ENCODE results near the gene SCYL1. TPM values are rescaled to one million over a fixed set of nuclear protein-coding genes. Genes with fewer than 3 reads are reported as not detected.
"Not testable (repeated sequence)": the region's sequence is repeated elsewhere in the genome, so short reads cannot be mapped to it uniquely, and the experiment has no call there.

Gene SCYL1
- total RNA-seq, 1 experiment from 2014 or later, result 39.1 TPM

- Histone ChIP-seq H3K36me3 (no peaks in the 10 kb centered on the region), H3K27ac (no peak overlapping the region), H3K27me3 (no peaks in the 10 kb centered on the region), H3K4me1 (no peaks in the 10 kb centered on the region), H3K9me3 (replicated peaks) (no peaks in the 10 kb centered on the region), H3K4me3 (no peak overlapping the region)
- DNase-seq, result no peak
These were observed 8.5 kb upstream of the SCYL1 start for GRCh38 chr11:65516135-65516968.

- not testable (repeated sequence) for H3K4me1 ChIP-seq; H3K4me3 ChIP-seq; H3K27me3 ChIP-seq; H3K36me3 ChIP-seq; H3K27ac ChIP-seq; H3K9me3 ChIP-seq (replicated peaks); DNase-seq
These were observed 5.8 kb upstream of the SCYL1 start for GRCh38 chr11:65518941-65519549.

DNA sequence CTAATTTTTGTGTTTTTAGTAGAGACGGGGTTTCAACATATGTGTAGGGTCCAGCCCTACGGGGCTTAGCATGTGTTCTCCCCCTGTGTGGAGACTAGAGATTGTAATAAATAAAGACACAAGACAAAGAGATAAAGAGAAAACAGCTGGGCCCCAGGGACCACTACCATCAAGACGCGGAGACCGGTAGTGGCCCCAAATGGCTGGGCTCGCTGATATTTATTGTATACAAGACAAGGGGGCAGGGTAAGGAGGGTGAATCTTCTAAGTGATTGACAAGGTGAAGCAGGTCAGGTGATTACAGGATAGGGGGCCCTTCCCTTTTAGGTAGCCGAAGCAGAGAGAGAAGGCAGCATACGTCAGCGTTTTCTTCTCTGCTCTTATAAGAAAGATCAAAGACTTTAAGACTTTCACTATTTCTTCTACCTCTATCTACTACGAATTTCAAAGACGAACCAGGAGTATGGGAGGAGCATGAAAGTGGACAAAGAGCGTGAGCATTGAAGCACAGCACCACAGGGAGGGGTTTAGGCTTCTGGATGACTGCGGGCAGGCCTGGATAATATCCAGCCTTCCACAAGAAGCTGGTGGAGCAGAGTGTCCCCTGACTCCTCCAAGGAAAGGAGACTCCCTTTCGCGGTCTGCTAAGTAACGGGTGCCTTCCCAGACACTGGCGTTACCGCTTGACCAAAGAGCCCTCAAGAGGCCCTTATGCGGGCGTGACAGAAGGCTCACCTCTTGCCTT, 2.9 kb upstream of the SCYL1 start:
- H3K27ac ChIP-seq; H3K27me3 ChIP-seq; H3K4me1 ChIP-seq; H3K36me3 ChIP-seq; H3K4me3 ChIP-seq; DNase-seq; H3K9me3 ChIP-seq (replicated peaks): not testable (repeated sequence)

DNA sequence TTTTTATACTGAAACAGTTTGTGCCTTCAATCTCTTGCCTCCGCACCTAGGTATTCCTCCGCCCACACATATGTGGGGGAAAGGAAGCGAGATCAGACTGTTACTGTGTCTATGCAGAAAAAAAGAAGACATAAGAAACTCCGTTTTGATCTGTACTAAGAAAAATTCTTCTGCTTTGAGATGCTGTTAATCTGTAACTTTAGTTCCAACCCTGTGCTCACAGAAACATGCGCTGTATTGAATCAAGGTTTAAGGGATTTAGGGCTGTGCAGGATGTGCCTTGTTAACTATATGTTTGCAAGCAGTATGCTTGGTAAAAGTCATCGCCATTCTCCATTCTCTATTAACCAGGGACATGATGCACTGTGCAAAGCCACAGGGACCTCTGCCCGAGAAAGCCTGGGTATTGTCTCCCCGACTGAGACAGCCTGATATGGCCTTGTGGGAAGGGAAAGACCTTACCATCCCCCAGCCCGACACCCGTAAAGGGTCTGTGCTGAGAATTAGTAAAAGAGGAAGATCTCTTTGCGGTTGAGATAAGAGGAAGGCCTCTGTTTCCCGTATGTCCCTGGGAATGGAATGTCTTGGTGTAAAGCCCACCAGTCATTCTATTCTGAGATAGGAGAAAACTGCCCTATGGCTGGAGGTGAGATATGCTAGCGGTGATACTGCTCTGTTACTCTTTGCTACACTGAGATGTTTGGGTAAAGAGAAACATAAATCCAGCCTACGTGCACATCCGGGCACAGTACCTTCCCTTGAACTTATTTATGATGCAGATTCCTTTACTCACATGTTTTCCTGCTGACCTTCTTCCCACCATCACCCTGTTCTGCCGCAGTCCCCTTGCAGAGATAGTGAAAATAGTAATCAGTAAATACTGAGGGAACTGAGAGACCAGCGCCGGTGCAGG, 1.9 kb upstream of the SCYL1 start:
- H3K4me3 ChIP-seq; H3K4me1 ChIP-seq; H3K9me3 ChIP-seq (replicated peaks); DNase-seq; H3K27ac ChIP-seq; H3K27me3 ChIP-seq; H3K36me3 ChIP-seq: not testable (repeated sequence)

DNA sequence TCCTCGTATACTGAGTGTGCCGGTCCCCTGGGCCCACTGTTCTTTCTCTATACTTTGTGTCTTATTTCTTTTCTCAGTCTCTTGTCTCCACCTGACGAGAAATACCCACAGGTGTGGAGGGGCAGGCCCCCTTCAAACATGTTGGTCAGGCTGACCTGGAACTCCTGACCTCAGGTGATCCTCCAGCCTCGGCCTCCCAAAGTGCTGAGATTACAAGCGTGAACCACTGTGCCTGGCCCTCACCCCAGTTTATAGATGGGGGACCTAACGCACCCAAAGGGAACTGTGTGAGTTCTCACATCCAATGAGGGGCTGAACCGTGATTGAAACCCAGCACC, 1.3 kb upstream of the SCYL1 start:
- not testable (repeated sequence) for DNase-seq; H3K27ac ChIP-seq; H3K36me3 ChIP-seq; H3K4me1 ChIP-seq; H3K4me3 ChIP-seq; H3K9me3 ChIP-seq (replicated peaks); H3K27me3 ChIP-seq

DNA sequence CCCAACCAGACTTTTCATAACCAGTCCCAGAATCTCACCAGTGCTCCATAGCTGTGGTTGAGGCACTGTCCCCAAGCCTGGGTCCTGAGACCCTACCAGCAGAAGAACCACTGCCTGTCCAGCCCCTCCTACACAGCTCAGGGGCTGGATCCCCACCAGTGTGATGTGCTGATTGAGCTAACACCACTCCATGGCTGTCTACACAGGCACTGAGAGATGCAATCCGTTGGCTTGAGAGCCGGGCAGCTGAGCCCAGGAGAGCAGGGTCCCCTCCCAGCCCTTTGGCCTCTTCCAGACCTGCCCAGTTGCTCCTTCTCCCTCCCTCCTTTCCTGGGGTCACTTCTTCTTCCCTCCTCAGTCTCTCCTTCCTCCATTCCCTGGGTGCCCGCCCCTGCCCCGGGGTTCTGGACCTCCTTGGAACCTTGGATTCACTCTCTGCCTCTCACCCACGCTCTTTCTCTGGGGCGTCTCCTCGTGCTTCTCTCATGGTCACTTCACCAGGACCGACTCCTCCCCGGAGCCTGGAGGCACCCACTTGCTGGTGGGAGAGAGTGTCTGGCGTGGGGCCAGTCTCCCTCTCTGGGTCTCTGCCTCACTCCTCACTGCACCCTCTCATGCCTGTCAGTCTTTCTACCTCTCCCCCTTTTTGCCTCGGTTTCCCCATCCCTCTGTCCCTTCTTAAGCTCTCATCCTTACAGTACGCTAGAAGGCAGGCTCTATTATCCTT, 706 bp upstream of the SCYL1 start:
- DNase-seq, result no peak

DNA sequence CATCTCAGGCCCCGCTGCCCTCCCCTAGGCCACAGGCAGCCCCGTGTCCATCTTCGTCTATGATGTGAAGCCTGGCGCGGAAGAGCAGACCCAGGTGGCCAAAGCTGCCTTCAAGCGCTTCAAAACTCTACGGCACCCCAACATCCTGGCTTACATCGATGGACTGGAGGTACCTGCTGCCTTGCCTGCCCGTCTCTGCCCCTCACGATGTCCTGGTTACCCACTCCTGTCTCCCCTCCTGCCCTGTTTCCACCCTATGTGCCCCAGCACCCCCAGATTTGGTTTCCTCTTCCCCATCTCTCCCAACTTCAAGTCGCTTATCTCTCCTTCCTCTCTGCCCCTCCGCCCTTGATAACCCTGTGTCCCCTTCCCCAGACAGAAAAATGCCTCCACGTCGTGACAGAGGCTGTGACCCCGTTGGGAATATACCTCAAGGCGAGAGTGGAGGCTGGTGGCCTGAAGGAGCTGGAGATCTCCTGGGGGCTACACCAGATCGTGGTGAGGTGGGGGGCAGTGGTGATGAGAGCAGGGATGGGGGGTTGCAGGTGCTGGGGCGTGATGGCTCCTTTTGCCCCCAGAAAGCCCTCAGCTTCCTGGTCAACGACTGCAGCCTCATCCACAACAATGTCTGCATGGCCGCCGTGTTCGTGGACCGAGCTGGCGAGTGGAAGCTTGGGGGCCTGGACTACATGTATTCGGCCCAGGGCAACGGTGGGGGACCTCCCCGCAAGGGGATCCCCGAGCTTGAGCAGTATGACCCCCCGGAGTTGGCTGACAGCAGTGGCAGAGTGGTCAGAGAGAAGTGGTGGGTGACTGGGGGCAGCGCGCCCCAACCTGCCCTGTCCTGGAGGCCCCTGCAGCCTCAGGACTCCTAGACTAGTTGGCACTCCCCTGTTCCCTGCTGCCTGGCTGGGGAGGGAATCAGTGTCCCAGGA, 930 bp downstream of the SCYL1 start:
- Histone ChIP-seq H3K9me3 (replicated peaks) (no peaks in the 10 kb centered on the region), H3K27me3 (no peaks in the 10 kb centered on the region), H3K4me1 (peaks cover 4% of the 10 kb centered on the region; the same call in 1 of the 2 replicates), H3K36me3 (peaks cover 3% of the 10 kb centered on the region; the same call in 1 of the 2 replicates), H3K4me3 (peak overlapping the region; percentile 99), H3K27ac (peak overlapping the region; percentile 67)
- no peak for DNase-seq

More for the DNA sequence above, 706 bp upstream of the SCYL1 start:
- Histone ChIP-seq H3K4me3 (peak overlapping the region; percentile 40), H3K4me1 (peaks cover 4% of the 10 kb centered on the region; the same call in 1 of the 2 replicates), H3K36me3 (no peaks in the 10 kb centered on the region), H3K27me3 (no peaks in the 10 kb centered on the region), H3K27ac (no peak overlapping the region), H3K9me3 (replicated peaks) (no peaks in the 10 kb centered on the region)

GRCh38 chr11:65526744-65527143, 1.9 kb downstream of the SCYL1 start:
- Histone ChIP-seq H3K4me3 (no peak overlapping the region), H3K27ac (no peak overlapping the region), H3K9me3 (replicated peaks) (no peaks in the 10 kb centered on the region), H3K36me3 (peaks cover 8% of the 10 kb centered on the region; the same call in 1 of the 2 replicates), H3K27me3 (no peaks in the 10 kb centered on the region), H3K4me1 (peaks cover 4% of the 10 kb centered on the region; the same call in 1 of the 2 replicates)
- DNase-seq, result no peak

DNA sequence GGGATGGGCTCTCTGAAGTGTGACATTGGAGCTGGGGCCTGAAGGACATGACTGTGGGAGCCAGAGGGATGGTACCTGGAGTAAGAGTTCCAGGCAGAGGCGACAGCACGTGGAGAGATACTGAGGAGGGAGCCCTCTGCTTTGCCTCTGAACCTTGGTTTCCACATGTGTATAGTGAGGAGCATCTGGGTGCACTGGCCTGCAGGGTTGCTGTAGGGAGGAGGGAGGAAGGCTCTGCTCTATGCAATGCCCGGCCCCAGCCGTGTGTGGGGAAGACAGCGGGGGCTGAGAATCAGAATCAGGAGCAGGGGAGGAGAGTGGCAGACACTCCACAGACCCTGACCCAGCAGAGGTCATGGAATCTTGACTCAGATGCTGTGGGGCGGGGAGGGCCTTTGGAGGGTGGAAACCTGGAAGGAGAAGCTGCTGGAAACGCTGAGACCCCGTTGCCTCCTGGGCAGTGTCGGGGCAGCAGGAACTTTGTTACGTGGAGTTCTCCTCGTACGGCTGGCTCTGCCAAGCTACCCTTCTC, 4.0 kb downstream of the SCYL1 start:
- no peak for DNase-seq
- H3K27ac ChIP-seq, result no peak overlapping the region
- H3K36me3 ChIP-seq, result peaks cover 15% of the 10 kb centered on the region
- H3K4me1 ChIP-seq, result peaks cover 4% of the 10 kb centered on the region; the same call in 1 of the 2 replicates
- H3K27me3 ChIP-seq, result no peaks in the 10 kb centered on the region
- H3K4me3 ChIP-seq, result no peak overlapping the region
- H3K9me3 ChIP-seq (replicated peaks), result no peaks in the 10 kb centered on the region

DNA sequence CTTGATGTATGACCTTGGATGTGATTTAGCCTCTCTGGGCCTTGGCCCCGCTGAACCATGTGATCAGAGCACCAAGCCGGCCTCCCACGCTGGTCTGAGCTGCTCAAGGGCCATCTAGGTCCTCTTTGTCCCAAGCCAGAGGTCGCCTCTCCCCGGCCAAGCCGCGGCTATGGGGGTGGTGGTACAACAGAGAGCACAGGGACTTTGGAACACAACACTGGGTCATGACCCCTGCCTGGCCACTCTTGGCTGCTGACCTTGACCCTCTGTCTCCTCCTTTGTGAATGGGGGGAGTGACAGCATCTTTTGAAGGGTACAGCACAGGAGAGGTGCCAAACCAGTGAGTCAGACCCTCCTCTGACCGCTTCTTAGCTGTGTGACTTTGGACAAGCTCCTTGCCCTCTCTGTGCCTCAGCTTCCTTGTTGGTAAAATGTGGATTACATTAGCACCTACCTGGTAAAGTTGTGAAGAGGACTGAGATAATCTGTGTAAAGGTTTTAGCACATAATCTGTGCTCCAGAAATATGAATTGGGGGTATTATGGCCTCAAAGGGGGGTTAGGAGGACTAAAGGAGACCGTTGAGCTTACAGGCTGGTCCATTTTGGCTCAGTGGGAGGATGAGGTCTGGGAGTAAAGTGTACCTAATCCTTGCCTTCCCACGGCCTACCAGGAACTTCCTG, 4.7 kb downstream of the SCYL1 start:
- DNase-seq, result no peak
- H3K36me3 ChIP-seq, result peaks cover 15% of the 10 kb centered on the region
- peaks cover 4% of the 10 kb centered on the region; the same call in 1 of the 2 replicates for H3K4me1 ChIP-seq
- no peaks in the 10 kb centered on the region for H3K9me3 ChIP-seq (replicated peaks)
- H3K4me3 ChIP-seq, result no peak overlapping the region
- H3K27me3 ChIP-seq, result no peaks in the 10 kb centered on the region
- H3K27ac ChIP-seq, result no peak overlapping the region

- H3K36me3 ChIP-seq, result peaks cover 15% of the 10 kb centered on the region
- DNase-seq, result no peak
- peaks cover 4% of the 10 kb centered on the region; the same call in 1 of the 2 replicates for H3K4me1 ChIP-seq
- H3K4me3 ChIP-seq, result no peak overlapping the region
- no peaks in the 10 kb centered on the region for H3K9me3 ChIP-seq (replicated peaks)
- no peak overlapping the region for H3K27ac ChIP-seq
- H3K27me3 ChIP-seq, result no peaks in the 10 kb centered on the region
These were observed 5.2 kb downstream of the SCYL1 start for GRCh38 chr11:65530157-65530496.

DNA sequence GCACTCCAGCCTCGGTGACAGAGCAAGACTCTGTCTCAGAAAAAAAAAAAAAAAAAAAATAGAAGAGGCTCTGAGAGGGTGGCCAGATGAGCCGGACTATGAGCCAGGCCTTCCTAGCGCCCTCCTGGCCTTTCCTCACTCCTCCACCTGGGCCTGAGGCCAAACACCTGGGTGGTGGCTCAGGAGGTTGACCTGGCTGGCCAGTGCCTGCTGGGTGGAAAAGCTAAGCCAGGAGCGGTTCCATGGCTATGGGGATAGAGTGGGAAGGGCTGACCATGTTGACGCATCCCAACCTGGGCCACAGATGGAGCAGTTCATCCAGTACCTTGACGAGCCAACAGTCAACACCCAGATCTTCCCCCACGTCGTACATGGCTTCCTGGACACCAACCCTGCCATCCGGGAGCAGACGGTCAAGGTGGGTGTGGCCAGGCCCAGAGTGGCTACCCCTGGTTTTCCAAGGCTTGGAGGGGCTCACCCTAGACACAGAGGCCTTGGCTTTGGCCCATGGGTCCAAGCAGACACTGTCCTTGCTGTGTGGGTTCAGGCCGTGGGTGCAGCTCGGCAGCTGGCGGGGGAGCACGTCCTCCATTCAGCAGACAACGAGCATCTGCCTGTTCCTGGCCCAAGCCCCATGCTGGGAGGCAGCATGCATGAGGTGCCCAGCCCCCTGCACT, 7.6 kb downstream of the SCYL1 start:
- Histone ChIP-seq H3K4me3 (no peak overlapping the region), H3K27me3 (no peaks in the 10 kb centered on the region), H3K36me3 (peaks cover 15% of the 10 kb centered on the region), H3K4me1 (peaks cover 7% of the 10 kb centered on the region), H3K27ac (no peak overlapping the region), H3K9me3 (replicated peaks) (no peaks in the 10 kb centered on the region)
- DNase-seq, result no peak

Measured in SJCRH30 (cell line).